ENCODE measurements around the gene USP19.

DNA sequence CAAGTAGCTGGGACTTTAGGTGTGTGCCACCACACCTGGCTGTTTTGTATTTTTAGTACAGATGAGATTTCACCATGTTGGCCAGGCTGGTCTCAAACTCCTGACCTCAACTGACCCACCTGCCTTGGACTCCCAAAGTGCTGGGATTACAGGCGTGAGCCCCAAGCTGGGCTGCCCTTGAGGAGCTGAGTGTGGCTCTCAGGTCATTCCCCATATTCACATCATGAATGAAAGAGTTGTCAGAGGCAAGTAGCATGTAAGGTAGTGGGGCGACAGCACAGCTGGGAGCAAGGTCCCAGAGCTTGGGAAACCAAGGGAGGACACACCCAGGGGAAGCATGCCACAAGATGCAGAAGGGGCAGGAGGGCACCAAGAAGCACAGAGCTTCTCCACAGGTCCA, 40.6 kb upstream of the USP19 start:
- no peak for TF ChIP-seq SREBF2 (IDR thresholded peaks at IDR 0.05)
- TF ChIP-seq, protein P1, sequence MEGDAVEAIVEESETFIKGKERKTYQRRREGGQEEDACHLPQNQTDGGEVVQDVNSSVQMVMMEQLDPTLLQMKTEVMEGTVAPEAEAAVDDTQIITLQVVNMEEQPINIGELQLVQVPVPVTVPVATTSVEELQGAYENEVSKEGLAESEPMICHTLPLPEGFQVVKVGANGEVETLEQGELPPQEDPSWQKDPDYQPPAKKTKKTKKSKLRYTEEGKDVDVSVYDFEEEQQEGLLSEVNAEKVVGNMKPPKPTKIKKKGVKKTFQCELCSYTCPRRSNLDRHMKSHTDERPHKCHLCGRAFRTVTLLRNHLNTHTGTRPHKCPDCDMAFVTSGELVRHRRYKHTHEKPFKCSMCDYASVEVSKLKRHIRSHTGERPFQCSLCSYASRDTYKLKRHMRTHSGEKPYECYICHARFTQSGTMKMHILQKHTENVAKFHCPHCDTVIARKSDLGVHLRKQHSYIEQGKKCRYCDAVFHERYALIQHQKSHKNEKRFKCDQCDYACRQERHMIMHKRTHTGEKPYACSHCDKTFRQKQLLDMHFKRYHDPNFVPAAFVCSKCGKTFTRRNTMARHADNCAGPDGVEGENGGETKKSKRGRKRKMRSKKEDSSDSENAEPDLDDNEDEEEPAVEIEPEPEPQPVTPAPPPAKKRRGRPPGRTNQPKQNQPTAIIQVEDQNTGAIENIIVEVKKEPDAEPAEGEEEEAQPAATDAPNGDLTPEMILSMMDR (IDR thresholded peaks at IDR 0.05), result no peak

Data from A549 (cell line).